CD4-positive, alpha-beta T cell treated with Interferon gamma for 1 hour (primary cell): ENCODE results near the gene FOXB1.

Experiments used
- DNase-seq: peaks from one replicate; pipeline ENCODE4 v3.0.0-alpha.2; 2020

The FOXB1 gene

GRCh38 chr15:60004009-60004845 is at the start of gene FOXB1:
Gene FOXB1, plus strand, starts transcription at chr15:60004311. Its CDS starts 653 bp downstream, at chr15:60004964.
- no peak for DNase-seq

GRCh38 chr15:59958288-59958687 is 45.8 kb upstream of the FOXB1 start:
- no peak for DNase-seq

- DNase-seq = no peak
Measured at GRCh38 chr15:59960318-59960717, 43.8 kb upstream of the FOXB1 start.

GRCh38 chr15:59963322-59963721 is 40.8 kb upstream of the FOXB1 start:
- no peak for DNase-seq

- no peak for DNase-seq
Measured at GRCh38 chr15:59963925-59964324, 40.2 kb upstream of the FOXB1 start.

- no peak for DNase-seq
Measured at GRCh38 chr15:59965741-59966140, 38.4 kb upstream of the FOXB1 start.

- no peak for DNase-seq
Measured at GRCh38 chr15:59966262-59966661, 37.8 kb upstream of the FOXB1 start.

- no peak for DNase-seq
Measured at GRCh38 chr15:59968314-59968713, 35.8 kb upstream of the FOXB1 start.

GRCh38 chr15:59972241-59972640 is 31.9 kb upstream of the FOXB1 start:
- no peak for DNase-seq

- DNase-seq = peak; percentile 65
Measured at GRCh38 chr15:59976480-59977271, 27.4 kb upstream of the FOXB1 start.

GRCh38 chr15:59991834-59992233 is 12.3 kb upstream of the FOXB1 start:
- no peak for DNase-seq

GRCh38 chr15:59993041-59993750 is 10.9 kb upstream of the FOXB1 start:
- no peak for DNase-seq

GRCh38 chr15:59993950-59994401 is 10.1 kb upstream of the FOXB1 start:
- DNase-seq = no peak

GRCh38 chr15:59994526-59994887 is 9.6 kb upstream of the FOXB1 start:
- DNase-seq = no peak

- DNase-seq = no peak
Measured at GRCh38 chr15:59994888-59995557, 9.1 kb upstream of the FOXB1 start.

- DNase-seq = no peak
Measured at GRCh38 chr15:59995568-59996297, 8.4 kb upstream of the FOXB1 start.

GRCh38 chr15:59996298-59997041 is 7.6 kb upstream of the FOXB1 start:
- no peak for DNase-seq

GRCh38 chr15:59997070-59997701 is 6.9 kb upstream of the FOXB1 start:
- peak; percentile 32 for DNase-seq

GRCh38 chr15:59998305-59998949 is 5.7 kb upstream of the FOXB1 start:
- DNase-seq = no peak

GRCh38 chr15:59998950-59999611 is 5.0 kb upstream of the FOXB1 start:
- DNase-seq = no peak
